ENCODE data around the gene RAPGEF2.

Gene RAPGEF2

GRCh38 chr4:159143687-159144086 is 40.8 kb downstream of the RAPGEF2 start:
- TF ChIP-seq CTCF (IDR thresholded peaks at IDR 0.05; ENCODE audit: low read depth, low read length): no peak
- DNase-seq (ENCODE audit: low read depth in 2 of 2): no peak
- H3K4me3 ChIP-seq (replicated peaks in 1 of 2; ENCODE audit: low read depth in 2 of 2, low read length in 2 of 2): no peak overlapping the region

- TF ChIP-seq CTCF (IDR thresholded peaks at IDR 0.05; ENCODE audit: low read depth, low read length): no peak
- H3K4me3 ChIP-seq (replicated peaks in 1 of 2; ENCODE audit: low read depth in 2 of 2, low read length in 2 of 2): no peak overlapping the region
- no peak for DNase-seq (ENCODE audit: low read depth in 2 of 2)
These were observed 41.3 kb downstream of the RAPGEF2 start for GRCh38 chr4:159144112-159144694.

- DNase-seq (ENCODE audit: low read depth in 2 of 2): no peak
These were observed 42.6 kb downstream of the RAPGEF2 start for GRCh38 chr4:159145318-159145991.

GRCh38 chr4:159145992-159146330 is 43.1 kb downstream of the RAPGEF2 start:
- TF ChIP-seq CTCF (IDR thresholded peaks at IDR 0.05; ENCODE audit: low read depth, low read length): no peak
- DNase-seq (ENCODE audit: low read depth in 2 of 2): peak in 1 of 2 donors; percentile 26
- H3K4me3 ChIP-seq (replicated peaks in 1 of 2; ENCODE audit: low read depth in 2 of 2, low read length in 2 of 2): no peak overlapping the region

More at GRCh38 chr4:159145318-159145991, 42.6 kb downstream of the RAPGEF2 start:
- no peak for TF ChIP-seq CTCF (IDR thresholded peaks at IDR 0.05; ENCODE audit: low read depth, low read length)
- no peak overlapping the region for H3K4me3 ChIP-seq (replicated peaks in 1 of 2; ENCODE audit: low read depth in 2 of 2, low read length in 2 of 2)

GRCh38 chr4:159146488-159146887 is 43.6 kb downstream of the RAPGEF2 start:
- no peak overlapping the region for H3K4me3 ChIP-seq (replicated peaks in 1 of 2; ENCODE audit: low read depth in 2 of 2, low read length in 2 of 2)
- TF ChIP-seq CTCF (IDR thresholded peaks at IDR 0.05; ENCODE audit: low read depth, low read length): no peak
- no peak for DNase-seq (ENCODE audit: low read depth in 2 of 2)

- no peak for DNase-seq (ENCODE audit: low read depth in 2 of 2)
- H3K4me3 ChIP-seq (replicated peaks in 1 of 2; ENCODE audit: low read depth in 2 of 2, low read length in 2 of 2): no peak overlapping the region
- TF ChIP-seq CTCF (IDR thresholded peaks at IDR 0.05; ENCODE audit: low read depth, low read length): no peak
These were observed 45.6 kb downstream of the RAPGEF2 start for GRCh38 chr4:159148441-159148840.
